SK-N-MC (cell line): Measurements from ENCODE around the gene PREPL.
A peak's percentile ranks its signal among the peaks of the same experiment; 100 is the strongest.
"Not testable (repeated sequence)": the region's sequence is repeated elsewhere in the genome, so short reads cannot be mapped to it uniquely, and the experiment has no call there.

Experiments
- DNase-seq: peaks from one replicate; pipeline ENCODE4 v3.0.0-alpha.2; 2011; ENCODE audit warnings: low read depth, low spot score
- H3K27ac ChIP-seq: fragments of 200-600 bp; sonication (generic); 2 replicates; pipeline ENCODE4 v1.5.1; 2016; ENCODE audit warnings: mixed run types
- H3K36me3 ChIP-seq: fragments of 200-600 bp; sonication (generic); 2 replicates; pipeline ENCODE4 v1.6.1; 2017; ENCODE audit warnings: antibody characterized with exemption, low read length, mixed read lengths; ENCODE audit not compliant: insufficient read depth
- H3K4me3 ChIP-seq: fragments of 200-600 bp; sonication (generic); 2 replicates; pipeline ENCODE4 v1.5.1; 2016
- H3K9ac ChIP-seq: fragments of 200-600 bp; sonication (generic); 2 replicates; pipeline ENCODE4 v1.8.0; 2017; ENCODE audit warnings: mixed run types, mixed read lengths; ENCODE audit not compliant: insufficient read length
- H3K9me3 ChIP-seq: fragments of 200-600 bp; sonication (generic); 2 replicates; pipeline ENCODE4 v1.6.1; 2017; ENCODE audit warnings: low read depth, mild to moderate bottlenecking, antibody characterized with exemption, low read length, moderate library complexity, mixed read lengths
- EZH2 ChIP-seq: fragments of 200-600 bp; sonication (generic); IDR thresholded peaks from one replicate; pipeline ENCODE4 v1.6.1; 2017; ENCODE audit warnings: antibody characterized with exemption
- FOXP2 ChIP-seq: optimal IDR thresholded peaks from 2 replicates; pipeline ENCODE3; 2011; ENCODE audit warnings: mild to moderate bottlenecking, moderate library complexity; ENCODE audit not compliant: insufficient read depth; ENCODE audit errors: extremely low read length, control extremely low read depth
- POLR2AphosphoS5 ChIP-seq: IDR thresholded peaks from 2 replicates; pipeline ENCODE4 v1.6.1; 2012; ENCODE audit warnings: mild to moderate bottlenecking, low read depth, low read length, borderline replicate concordance

PREPL gene

DNA sequence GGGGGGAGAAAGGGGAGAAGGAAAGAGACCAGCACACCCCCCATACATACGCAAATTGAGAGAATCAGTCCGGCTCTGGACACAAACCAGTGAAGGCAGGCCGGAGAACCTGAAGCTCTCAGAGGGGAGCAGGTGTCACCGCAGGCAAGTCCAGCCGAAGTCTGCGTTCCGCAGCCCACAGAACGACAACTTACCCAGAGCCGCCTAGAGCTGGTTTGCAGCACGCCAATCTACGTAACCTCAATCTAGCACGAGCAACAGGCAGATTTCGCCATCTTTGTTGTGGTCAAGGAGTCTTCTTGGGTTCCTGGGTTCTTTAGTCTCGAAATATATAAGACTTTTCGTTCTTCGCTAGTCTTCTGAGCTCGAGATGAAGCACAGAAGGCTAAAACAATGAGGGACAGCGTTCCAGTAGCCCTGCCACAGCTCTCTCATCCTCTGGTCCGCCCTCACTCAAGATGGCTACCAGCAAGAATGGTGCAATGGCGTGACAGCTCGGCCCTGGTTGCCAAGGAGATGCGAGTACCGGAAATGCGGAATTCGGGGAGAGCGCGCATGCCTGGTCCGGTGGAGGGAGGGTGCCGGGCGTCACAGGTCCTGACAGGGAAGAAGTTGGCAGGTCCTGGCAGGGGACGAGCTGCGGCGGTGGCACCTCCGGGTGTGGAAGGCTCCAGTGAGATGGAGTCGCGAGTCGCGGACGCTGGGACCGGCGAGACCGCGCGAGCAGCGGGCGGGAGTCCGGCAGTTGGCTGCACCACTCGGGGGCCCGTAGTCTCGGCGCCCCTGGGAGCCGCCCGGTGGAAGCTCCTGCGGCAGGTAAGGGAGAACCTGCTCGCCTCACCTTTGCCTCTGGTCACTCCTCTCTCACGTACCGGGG, at the start of gene PREPL, which contains the start of gene CAMKMT:
TSS of gene PREPL (minus strand) at position 165 of the 877 bp plus-strand sequence. CDS start 15,152 bp downstream, outside the sequence.
TSS of gene CAMKMT (plus strand) at position 618 of the 877 bp plus-strand sequence.
- Histone ChIP-seq H3K27ac (peak within 1 kb of the TSS; percentile 97), H3K9me3 (no peaks in the 10 kb centered on the region), H3K9ac (peak within 1 kb of the TSS; percentile 94), H3K36me3 (no peaks in the 10 kb centered on the region), H3K4me3 (peak within 1 kb of the TSS; percentile 94)
- peak; percentile 96 for DNase-seq
- TF ChIP-seq EZH2 (no peak), FOXP2 (peak; percentile 85), POLR2AphosphoS5 (peak; percentile 84)

DNA sequence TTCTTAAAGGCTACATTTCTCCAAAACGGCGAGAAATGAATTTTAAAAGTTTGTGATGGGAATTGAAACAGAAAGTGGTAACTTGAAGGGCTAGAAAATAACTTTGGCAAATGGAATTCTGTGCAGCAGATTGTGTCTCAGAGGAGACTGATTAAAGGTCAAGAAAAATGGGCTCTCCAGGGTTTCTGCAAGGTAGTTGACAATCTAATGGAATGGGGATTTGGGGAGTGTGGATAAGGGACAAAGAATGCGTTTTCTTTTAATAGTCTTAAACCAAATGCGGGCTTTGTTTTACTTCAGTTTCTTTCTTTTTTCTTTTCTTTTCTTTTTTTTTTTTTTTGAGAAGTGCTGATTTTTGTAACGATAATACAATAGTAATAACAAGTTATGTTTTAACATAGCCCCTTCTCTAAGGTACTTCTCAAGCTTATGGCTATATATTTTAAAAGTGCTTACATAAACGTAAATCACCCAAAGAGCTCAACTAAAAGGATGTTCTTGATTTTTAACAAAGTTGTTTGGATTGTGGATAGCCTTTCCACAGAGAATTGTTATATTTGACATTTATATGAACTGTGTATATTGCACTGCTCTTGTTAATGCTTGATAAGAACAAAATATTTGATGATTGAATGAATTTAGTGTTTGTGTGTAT, 37.1 kb upstream of the PREPL start:
- Histone ChIP-seq H3K4me3 (peak overlapping the region; percentile 45), H3K36me3 (no peaks in the 10 kb centered on the region), H3K27ac (no peak overlapping the region), H3K9me3 (no peaks in the 10 kb centered on the region), H3K9ac (no peak overlapping the region)
- no peak for DNase-seq
- TF ChIP-seq FOXP2 = no peak

DNA sequence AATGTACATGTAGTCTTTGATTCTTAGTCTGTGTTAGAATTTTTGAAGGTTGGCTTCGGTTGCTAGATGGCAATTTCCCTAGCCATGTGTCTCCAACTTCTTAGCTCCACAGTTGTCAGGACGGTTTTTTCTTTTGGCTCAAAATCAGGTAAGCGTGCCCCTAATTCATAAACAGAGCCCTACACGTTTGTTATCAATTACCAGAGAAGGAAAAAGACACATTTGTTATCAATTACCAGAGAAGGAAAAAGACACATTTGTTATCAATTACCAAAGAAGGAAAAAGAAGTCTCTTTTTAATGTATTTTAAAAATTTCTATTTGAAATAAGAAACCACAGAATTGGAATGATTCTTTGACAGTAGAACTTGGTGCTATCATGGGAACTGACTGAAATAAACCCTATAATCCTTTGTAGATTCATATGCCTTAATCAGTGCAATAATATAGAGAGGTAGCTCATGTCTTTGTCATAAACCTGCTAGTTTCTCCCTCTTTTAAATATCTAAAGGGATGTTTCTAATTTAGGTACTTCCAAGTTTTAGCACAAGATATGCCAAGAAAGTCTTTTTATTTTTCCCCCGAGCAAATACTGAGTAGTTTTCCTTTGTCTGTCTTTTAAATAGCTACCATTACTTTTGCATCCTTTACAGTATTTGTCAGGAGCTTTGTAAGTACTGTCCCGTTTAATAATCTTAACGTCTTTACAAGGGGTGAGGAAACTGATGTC, 36.3 kb upstream of the PREPL start:
- Histone ChIP-seq H3K9ac (no peak overlapping the region), H3K36me3 (no peaks in the 10 kb centered on the region), H3K9me3 (no peaks in the 10 kb centered on the region), H3K4me3 (peak overlapping the region; percentile 45), H3K27ac (peak overlapping the region; percentile 38; the same call in 1 of the 2 replicates)
- TF ChIP-seq EZH2 (no peak), POLR2AphosphoS5 (no peak), FOXP2 (no peak)
- peak; percentile 3 for DNase-seq

DNA sequence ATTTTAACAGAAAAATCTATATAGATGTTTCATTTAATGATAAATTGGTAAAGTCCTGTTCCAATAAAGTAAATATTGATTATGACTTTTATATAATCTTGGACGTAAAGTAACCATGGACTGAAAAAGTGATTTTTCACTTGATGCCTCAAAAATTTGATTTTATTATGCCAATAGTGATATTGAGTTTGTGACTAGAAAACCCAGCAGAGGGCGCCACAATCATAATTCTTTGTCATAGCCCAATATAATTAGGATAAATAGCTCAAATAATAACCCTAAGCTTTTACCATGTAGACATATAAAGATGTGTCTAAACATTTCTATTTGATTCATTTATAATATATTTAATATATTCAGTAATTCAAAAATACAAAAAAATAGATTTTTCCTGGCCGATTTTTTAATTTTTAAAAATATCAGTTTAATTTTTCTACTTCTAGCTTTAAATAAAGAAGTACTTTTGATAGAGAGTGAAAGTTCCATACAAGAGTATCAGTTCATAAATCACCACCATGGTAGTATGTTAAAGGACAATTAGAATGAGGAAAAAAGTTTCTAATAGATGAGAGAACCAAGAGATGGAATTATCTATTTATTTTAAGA, 31.1 kb upstream of the PREPL start:
- no peak overlapping the region for H3K9ac ChIP-seq
- peak; percentile 28 for DNase-seq
- H3K4me3 ChIP-seq = no peak overlapping the region
- H3K9me3 ChIP-seq = no peaks in the 10 kb centered on the region
- TF ChIP-seq FOXP2 = no peak
- no peak for TF ChIP-seq EZH2
- no peak for TF ChIP-seq POLR2AphosphoS5
- no peak overlapping the region for H3K27ac ChIP-seq
- no peaks in the 10 kb centered on the region for H3K36me3 ChIP-seq

DNA sequence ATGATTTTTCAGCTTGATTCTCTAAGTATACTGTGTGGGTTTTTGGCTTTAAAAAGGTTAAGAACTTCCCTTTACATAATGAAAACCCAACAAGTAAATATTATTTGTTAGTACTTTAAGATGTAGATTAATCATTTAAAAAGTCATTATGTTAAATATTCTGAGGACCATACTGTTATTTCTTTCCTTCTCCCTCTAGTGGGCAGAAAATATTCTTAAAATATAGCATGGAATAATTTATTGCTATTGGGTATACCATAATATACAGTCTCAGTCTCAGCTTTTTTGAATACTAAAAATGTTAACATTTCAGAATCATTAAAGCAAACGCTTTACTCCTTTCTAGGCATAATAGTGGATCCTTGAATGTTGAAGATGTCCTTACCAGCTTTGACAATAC, 28.6 kb upstream of the PREPL start:
- no peak overlapping the region for H3K9ac ChIP-seq
- no peak overlapping the region for H3K4me3 ChIP-seq
- no peak for DNase-seq
- no peaks in the 10 kb centered on the region for H3K9me3 ChIP-seq
- TF ChIP-seq POLR2AphosphoS5 = no peak
- no peak for TF ChIP-seq FOXP2
- TF ChIP-seq EZH2 = no peak
- H3K36me3 ChIP-seq = no peaks in the 10 kb centered on the region
- H3K27ac ChIP-seq = no peak overlapping the region

DNA sequence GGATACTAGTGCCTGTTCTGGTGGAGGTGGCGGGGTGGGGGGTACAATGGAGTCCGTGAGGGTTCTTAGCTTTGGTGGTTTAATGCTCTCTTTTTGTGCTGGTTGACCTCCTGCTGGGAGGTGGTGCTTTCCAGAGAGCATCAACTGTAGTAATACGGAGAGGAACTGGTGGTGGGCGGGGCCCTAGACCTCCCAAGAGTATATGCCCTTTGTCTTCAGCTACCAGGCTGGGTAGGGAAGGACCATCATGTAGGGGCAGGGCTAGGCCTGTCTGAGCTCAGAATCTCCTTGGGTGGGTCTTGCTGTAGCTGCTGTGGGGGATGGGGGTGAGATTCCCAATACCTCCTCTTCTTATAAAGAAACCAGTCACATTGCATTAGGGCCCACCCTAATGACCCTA, 27.6 kb upstream of the PREPL start:
- Histone ChIP-seq H3K9me3 (no peaks in the 10 kb centered on the region), H3K9ac (no peak overlapping the region), H3K27ac (no peak overlapping the region), H3K36me3 (no peaks in the 10 kb centered on the region), H3K4me3 (no peak overlapping the region)
- no peak for DNase-seq
- TF ChIP-seq POLR2AphosphoS5 (no peak), FOXP2 (no peak), EZH2 (no peak)

DNA sequence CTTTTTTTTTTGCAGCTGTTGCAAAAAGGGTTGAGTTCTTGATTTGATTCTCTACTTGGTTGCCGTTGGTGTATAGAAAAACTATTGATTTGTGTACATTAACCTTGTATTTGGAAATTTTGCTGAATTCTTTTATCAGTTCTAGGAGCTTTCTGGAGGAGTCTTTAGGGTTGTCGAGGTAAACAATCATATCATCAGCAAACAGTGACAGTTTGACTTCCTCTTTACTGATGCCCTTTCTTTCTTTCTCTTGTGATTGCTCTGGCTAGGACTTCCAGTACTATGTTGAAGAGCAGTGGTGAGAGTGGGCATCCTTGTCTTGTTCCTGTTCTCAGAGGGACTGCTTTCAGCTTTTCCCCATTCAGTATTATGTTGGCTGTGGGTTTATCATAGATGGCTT, 23.9 kb upstream of the PREPL start:
- not testable (repeated sequence) for H3K9ac ChIP-seq, H3K36me3 ChIP-seq, H3K4me3 ChIP-seq, DNase-seq, H3K9me3 ChIP-seq, H3K27ac ChIP-seq

DNA sequence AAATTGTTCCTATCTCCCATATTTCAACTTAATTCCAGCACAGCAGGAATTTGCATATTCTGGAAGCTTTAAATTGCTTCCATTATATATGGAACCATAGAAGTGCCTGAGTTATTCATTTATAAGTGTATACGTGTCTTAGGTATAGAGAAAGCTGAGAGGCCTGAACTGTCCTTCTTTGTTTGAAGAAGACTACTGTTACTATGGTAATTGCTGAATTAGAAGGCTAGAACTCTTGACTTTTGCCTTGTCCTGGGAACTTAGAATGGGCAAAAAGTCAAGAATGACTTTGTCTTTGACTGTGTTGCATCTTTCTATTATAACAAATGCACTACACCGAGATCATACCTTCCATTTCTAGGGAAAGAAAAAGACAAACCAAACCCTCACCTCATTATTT, 16.2 kb upstream of the PREPL start:
- no peak for TF ChIP-seq POLR2AphosphoS5
- TF ChIP-seq EZH2 = no peak
- no peak for TF ChIP-seq FOXP2
- Histone ChIP-seq H3K27ac (no peak overlapping the region), H3K9ac (no peak overlapping the region), H3K9me3 (0 out of 2 replicates have a peak, but pooled peaks cover 3% of the 10 kb centered on the region), H3K36me3 (peaks cover 11% of the 10 kb centered on the region; the same call in 1 of the 2 replicates), H3K4me3 (no peak overlapping the region)
- no peak for DNase-seq
